Measurements from ENCODE around the gene GSTP1. TPM values are rescaled to one million over a fixed set of nuclear protein-coding genes. Genes with fewer than 3 reads are reported as not detected.

GSTP1 gene
- total and polyA plus RNA-seq, 2 donors from 2014 or later = 800 to 1,687 TPM

- FAIRE-seq (no peak), DNase-seq (peak in 4 of 5 donors; percentile 65 to 81 (median 74))
- TF ChIP-seq CTCF (IDR thresholded peaks at IDR 0.05; ENCODE audit: borderline replicate concordance, extremely low read depth, insufficient read depth) = no peak
- H3K4me3 ChIP-seq (ENCODE audit: low read length in 3 of 3) = peak overlapping the region in 1 of 3 donors; percentile 33
- peak overlapping the region; percentile 1 to 57 for H3K27ac ChIP-seq (ENCODE audit: low read depth in 2 of 2, low read length in 2 of 2)
- H3K4me1 ChIP-seq (ENCODE audit: control insufficient read depth in 2 of 3, insufficient read depth in 2 of 3, low read depth in 1 of 3, low read length in 3 of 3) = peaks cover 7 to 20% (median 7%) of the 10 kb centered on the region in 3 donors
- no peak overlapping the region for H3K9ac ChIP-seq (ENCODE audit: low read length in 3 of 3)
- H3K27me3 ChIP-seq (ENCODE audit: control insufficient read depth, insufficient read depth, low read length) = no peaks in the 10 kb centered on the region
- no peaks in the 10 kb centered on the region for H3K36me3 ChIP-seq (ENCODE audit: control insufficient read depth in 2 of 3, insufficient read depth in 3 of 3, low read length in 3 of 3)
- intact Hi-C loops (cut with DNase I) = no loop called here
- H3K9me3 ChIP-seq (ENCODE audit: control insufficient read depth in 2 of 3, insufficient read depth in 1 of 3, low read length in 3 of 3) = no peaks in the 10 kb centered on the region
Observed at GRCh38 chr11:67581469-67581868, 2.1 kb upstream of the GSTP1 start.

- Histone ChIP-seq H3K27me3 (ENCODE audit: control insufficient read depth, insufficient read depth, low read length) (no peaks in the 10 kb centered on the region), H3K9ac (ENCODE audit: low read length in 3 of 3) (no peak overlapping the region), H3K27ac (ENCODE audit: low read depth in 2 of 2, low read length in 2 of 2) (peak overlapping the region in 1 of 2 donors; percentile 1), H3K4me3 (ENCODE audit: low read length in 3 of 3) (peak overlapping the region in 1 of 3 donors; percentile 41), H3K4me1 (ENCODE audit: control insufficient read depth in 2 of 3, insufficient read depth in 2 of 3, low read depth in 1 of 3, low read length in 3 of 3) (peaks cover 7 to 20% (median 7%) of the 10 kb centered on the region in 3 donors), H3K36me3 (ENCODE audit: control insufficient read depth in 2 of 3, insufficient read depth in 3 of 3, low read length in 3 of 3) (no peaks in the 10 kb centered on the region), H3K9me3 (ENCODE audit: control insufficient read depth in 2 of 3, insufficient read depth in 1 of 3, low read length in 3 of 3) (no peaks in the 10 kb centered on the region)
- DNase-seq = no peak
- TF ChIP-seq CTCF (IDR thresholded peaks at IDR 0.05; ENCODE audit: borderline replicate concordance, extremely low read depth, insufficient read depth) = no peak
- intact Hi-C loops (cut with DNase I) = no loop called here
- FAIRE-seq = no peak
Observed at GRCh38 chr11:67582011-67582410, 1.6 kb upstream of the GSTP1 start.

GRCh38 chr11:67584205-67584880 is 731 bp downstream of the GSTP1 start:
- peak overlapping the region; percentile 20 to 71 (median 69) for H3K9ac ChIP-seq (ENCODE audit: low read length in 3 of 3)
- TF ChIP-seq CTCF (IDR thresholded peaks at IDR 0.05; ENCODE audit: borderline replicate concordance, extremely low read depth, insufficient read depth) = no peak
- H3K27ac ChIP-seq (ENCODE audit: low read depth in 2 of 2, low read length in 2 of 2) = peak overlapping the region; percentile 93 to 94
- peaks cover 7 to 12% (median 7%) of the 10 kb centered on the region in 3 donors for H3K4me1 ChIP-seq (ENCODE audit: control insufficient read depth in 2 of 3, insufficient read depth in 2 of 3, low read depth in 1 of 3, low read length in 3 of 3)
- no peaks in the 10 kb centered on the region for H3K9me3 ChIP-seq (ENCODE audit: control insufficient read depth in 2 of 3, insufficient read depth in 1 of 3, low read length in 3 of 3)
- H3K4me3 ChIP-seq (ENCODE audit: low read length in 3 of 3) = peak overlapping the region; percentile 56 to 69 (median 63)
- no peak for FAIRE-seq
- no peaks in the 10 kb centered on the region for H3K36me3 ChIP-seq (ENCODE audit: control insufficient read depth in 2 of 3, insufficient read depth in 3 of 3, low read length in 3 of 3)
- H3K27me3 ChIP-seq (ENCODE audit: control insufficient read depth, insufficient read depth, low read length) = no peaks in the 10 kb centered on the region
- intact Hi-C loops (cut with DNase I) = no loop called here
- peak; percentile 76 to 93 (median 87) for DNase-seq
